ENCODE measurements around the gene TUBA8.

The TUBA8 gene

DNA sequence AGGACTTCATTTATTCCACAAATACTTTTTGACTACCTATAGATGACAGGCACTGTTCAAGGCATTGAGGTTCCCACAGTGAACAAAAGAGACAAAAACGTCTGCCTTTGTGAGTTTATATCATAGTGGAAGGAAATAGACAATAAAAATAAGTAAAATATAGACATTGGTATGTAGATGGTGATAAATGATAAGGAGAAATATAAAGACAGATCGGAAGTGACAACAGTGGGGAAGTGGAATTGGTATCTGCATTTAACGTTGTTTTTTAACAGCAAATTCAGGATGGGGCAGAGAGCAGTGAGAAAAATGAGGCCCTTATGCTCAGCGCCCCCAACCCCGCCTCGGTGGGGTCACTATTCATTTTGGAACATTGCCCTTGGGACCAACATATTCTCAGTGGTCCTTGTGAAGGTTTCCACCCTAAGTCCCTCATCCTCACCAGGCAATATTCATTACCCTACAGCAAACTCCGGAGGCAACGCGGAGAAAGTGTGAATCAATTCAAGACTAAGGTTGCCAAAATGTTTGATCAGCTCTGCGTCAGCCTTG lies 33.4 kb upstream of the TUBA8 start:
- peak; percentile 8 for FAIRE-seq
- no peak for DNase-seq (ENCODE audit: insufficient read length, low spot score)

DNA sequence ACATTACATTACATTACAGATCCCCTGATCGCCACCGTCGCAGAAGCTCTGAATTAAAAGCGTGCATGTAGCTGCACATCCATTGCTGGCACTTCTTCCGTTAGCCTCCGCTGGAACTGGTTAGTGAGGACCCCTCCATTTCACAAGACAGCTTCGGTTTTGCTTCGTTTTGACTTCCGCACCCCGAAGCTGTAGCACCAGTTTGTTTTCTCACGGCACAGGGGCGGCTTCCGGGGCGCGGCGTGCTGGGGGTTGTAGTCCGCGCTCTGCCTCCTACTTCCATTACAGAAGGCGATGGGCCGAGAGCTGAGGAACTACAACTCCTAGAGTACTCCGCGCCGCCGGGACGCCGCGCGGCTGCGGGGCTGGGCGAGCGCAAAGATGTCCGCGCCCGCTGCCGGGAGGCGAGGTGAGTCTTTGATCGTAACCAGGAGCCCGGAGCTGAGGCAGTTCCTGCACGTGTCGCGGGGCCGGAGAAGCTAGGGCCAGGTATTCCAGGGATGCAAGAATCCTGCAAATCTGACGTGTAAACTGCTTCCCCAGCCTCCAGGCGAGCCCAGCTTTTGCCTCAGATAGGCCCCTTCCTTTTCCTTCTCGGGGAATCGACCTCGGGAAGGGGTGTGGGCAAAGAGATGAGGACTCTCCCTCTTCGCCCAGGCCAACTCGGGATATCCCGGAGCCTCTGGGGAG lies 32.8 kb upstream of the TUBA8 start, which contains the start of gene PEX26:
Gene PEX26, plus strand, starts transcription at position 352 of the 690 bp plus-strand sequence. CDS start 387 bp downstream, outside the sequence.
- DNase-seq (ENCODE audit: insufficient read length, low spot score) (peak; percentile 92), FAIRE-seq (peak; percentile 96)

GRCh38 chr22:18078329-18079041 lies 32.1 kb upstream of the TUBA8 start:
- no peak for DNase-seq (ENCODE audit: insufficient read length, low spot score)
- FAIRE-seq = peak; percentile 68

- no peak for FAIRE-seq
- no peak for DNase-seq (ENCODE audit: insufficient read length, low spot score)
These were observed 30.8 kb upstream of the TUBA8 start for GRCh38 chr22:18079706-18080233.

GRCh38 chr22:18081416-18081815 lies 29.2 kb upstream of the TUBA8 start:
- FAIRE-seq (no peak), DNase-seq (ENCODE audit: insufficient read length, low spot score) (no peak)

DNA sequence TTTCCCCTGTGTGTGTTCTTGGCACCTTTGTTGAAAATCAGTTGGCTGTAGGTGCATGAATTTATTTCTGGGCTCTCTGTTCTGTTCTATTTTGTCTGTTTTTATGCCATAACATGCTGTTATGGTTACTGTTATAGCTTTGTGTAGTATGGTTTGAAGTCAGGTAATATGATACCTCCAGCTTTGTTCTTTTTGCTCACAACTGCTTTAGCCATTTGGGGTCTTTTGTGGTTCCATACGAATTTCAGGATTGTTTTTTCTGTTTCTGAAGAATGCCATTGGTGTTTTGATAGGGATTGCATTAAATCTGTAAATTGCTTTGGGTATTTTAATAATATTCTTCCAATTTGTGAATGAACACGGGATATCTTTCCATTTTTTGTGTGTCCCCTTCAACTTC lies 28.1 kb upstream of the TUBA8 start:
- DNase-seq (ENCODE audit: insufficient read length, low spot score) = no peak
- no peak for FAIRE-seq

GRCh38 chr22:18083406-18083805 lies 27.2 kb upstream of the TUBA8 start:
- DNase-seq (ENCODE audit: insufficient read length, low spot score) (no peak), FAIRE-seq (no peak)

GRCh38 chr22:18085188-18085587 lies 25.4 kb upstream of the TUBA8 start:
- no peak for FAIRE-seq

GRCh38 chr22:18087350-18087855 lies 23.2 kb upstream of the TUBA8 start:
- FAIRE-seq (no peak), DNase-seq (ENCODE audit: insufficient read length, low spot score) (no peak)

More at GRCh38 chr22:18085188-18085587, 25.4 kb upstream of the TUBA8 start:
- no peak for DNase-seq (ENCODE audit: insufficient read length, low spot score)

GRCh38 chr22:18088825-18089568 lies 21.6 kb upstream of the TUBA8 start:
- FAIRE-seq (peak; percentile 64), DNase-seq (ENCODE audit: insufficient read length, low spot score) (no peak)

DNA sequence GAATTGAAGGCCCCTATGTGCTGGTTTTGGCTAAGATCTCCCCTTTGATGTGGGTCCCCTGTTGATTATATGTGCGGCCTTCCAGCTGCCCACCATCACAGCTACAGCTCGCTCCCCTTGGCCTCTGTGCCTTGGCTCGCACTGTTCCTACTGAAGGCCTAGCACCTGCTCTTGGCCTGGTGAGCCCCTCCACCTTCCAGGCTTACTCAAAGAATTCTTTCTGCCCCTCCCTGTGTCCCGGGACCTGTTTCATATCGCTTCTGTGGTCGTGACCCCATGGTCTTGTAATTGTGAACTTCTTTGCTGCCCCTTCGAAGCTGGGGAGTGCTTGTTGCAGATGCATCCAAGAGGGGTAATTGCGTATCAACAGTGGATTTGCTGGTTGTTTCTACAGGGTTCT lies 20.3 kb upstream of the TUBA8 start:
- FAIRE-seq (no peak), DNase-seq (ENCODE audit: insufficient read length, low spot score) (no peak)

DNA sequence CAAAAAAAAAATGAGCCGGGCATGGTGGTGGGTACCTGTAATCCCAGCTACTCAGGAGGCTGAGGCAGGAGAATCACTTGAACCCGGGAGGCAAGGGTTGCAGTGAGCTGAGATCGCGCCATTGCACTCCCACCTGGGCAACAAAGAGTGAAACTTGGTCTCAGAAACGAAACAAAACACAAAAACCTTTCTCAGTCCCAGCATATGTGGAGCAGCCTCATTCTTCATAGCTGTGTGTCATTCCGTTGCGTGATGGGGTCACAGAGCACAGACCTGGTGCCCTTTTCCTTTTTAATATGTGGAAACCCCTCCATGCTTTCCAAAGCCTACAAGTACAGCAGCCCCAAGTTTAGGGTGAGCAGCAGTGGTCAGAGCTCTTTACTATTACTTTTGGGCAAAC lies 19.1 kb upstream of the TUBA8 start:
- DNase-seq (ENCODE audit: insufficient read length, low spot score) = no peak
- FAIRE-seq = no peak

DNA sequence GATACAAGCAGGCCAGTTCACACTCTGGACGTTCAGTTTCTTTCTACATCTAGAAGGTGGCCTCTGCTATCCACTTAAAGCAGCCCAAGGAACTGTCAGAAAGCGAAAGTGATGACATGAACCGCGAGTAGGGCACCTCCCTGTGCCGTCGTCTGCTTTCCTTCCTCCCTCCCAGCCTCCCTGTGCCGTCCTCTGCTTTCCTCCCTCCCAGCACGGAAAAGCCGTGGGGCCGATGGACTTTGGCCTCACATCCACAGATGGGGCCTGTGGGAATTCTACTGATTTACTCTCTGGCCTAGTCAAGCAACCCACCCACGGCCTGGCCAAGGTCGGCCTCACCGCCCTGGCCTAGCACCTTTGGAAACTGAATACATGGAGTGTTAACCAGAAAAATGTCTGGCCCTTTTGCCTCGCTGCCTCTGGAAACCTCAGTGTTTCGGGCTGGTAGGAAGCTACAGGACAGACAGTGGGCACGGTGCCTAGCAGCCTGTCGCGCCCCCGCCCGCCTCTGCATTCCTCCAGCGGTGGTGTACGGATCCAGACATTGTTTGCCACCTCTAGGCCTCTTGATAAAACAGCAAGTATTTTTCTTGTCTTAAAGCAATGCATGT lies 18.6 kb upstream of the TUBA8 start:
- DNase-seq (ENCODE audit: insufficient read length, low spot score) (no peak), FAIRE-seq (peak; percentile 52)

- no peak for DNase-seq (ENCODE audit: insufficient read length, low spot score)
- no peak for FAIRE-seq
These were observed 16.9 kb upstream of the TUBA8 start for GRCh38 chr22:18093661-18094060.

- DNase-seq (ENCODE audit: insufficient read length, low spot score) (no peak), FAIRE-seq (no peak)
These were observed 15.4 kb upstream of the TUBA8 start for GRCh38 chr22:18095101-18095805.

- no peak for DNase-seq (ENCODE audit: insufficient read length, low spot score)
- FAIRE-seq = no peak
These were observed 13.8 kb upstream of the TUBA8 start for GRCh38 chr22:18096823-18097222.

DNA sequence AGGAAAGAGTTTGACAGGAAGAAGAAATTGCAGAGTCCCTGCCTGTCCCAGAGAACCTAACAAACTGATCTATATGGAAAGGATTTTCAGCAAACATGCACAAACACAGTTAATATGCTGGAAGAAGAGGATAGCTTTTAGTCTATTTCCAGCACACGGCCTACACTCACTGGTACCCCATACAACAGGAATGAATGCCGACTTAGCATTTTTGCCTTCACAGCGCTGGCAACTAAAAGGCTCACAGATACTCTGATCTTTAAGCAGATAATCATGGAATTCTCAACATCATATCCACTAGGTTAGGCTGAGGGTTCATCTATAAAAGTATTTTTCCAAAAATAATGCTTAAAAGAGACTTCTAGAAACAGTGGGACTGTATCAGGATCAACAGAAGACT lies 9.8 kb upstream of the TUBA8 start:
- FAIRE-seq = no peak

GRCh38 chr22:18101536-18101935 lies 9.1 kb upstream of the TUBA8 start:
- FAIRE-seq (no peak), DNase-seq (ENCODE audit: insufficient read length, low spot score) (no peak)

More for the DNA sequence above, 9.8 kb upstream of the TUBA8 start:
- no peak for DNase-seq (ENCODE audit: insufficient read length, low spot score)

DNA sequence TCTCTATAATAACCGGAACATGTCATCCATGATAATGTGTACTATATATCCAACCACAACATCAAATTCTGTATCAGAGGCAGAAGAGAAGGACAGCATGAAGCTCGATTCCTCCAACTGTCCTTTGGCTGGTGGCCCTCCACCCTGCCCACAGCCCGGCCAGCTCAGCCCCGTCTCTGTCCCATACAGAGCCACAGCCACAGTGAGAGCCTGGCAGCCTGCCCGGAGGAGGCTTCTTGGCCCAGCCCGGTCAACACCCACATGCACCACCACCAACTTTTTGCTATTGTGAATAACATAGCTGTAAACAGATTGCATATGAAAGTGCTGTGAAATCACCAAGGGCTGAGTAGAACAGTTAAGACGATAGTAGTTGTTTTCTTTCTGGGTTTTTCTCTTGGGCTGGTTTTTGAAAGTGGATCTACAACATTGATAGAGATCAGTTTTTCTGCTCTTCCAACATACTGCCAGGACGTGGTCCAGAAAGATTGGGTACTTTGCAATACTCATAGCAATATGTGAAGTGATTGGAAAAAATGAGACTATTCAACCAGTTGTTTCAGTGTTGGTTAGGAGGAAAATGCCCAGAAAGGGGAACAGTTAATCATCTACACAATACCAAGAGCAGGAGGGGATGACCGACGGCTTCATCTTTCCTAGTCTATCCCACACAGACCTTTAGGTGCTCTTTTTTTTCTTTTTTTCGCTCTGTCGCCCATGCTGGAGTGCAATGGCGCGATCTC lies 6.9 kb upstream of the TUBA8 start:
- no peak for FAIRE-seq
- no peak for DNase-seq (ENCODE audit: insufficient read length, low spot score)

Data from GM19239 (cell line).